GM18858 (cell line): ENCODE data around the gene ZNF559.

Experiments used
- ATAC-seq: cut with Tn5 transposase; IDR thresholded peaks from one replicate; pipeline ENCODE4 v1.9.1; 2021; ENCODE audit not compliant: unreplicated experiment

Gene ZNF559

DNA sequence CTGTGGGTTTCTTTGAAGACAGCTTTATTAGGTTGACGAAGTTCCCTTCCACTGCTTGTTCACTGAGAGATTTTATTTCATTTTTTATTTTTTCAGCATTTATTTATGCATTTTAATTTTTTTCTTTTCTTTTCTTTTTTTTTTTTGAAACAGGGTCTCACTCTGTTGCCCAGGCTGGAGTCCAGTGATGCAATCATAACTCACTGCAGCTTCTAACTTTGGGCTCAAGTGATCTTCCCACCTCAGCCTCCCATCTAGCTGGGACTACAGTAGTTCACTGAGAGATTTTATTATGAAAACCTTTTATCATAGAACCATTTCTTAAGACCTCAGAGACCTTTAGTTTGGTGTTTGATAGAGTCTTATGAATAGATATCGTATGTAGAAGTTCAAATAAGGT is 28.5 kb downstream of the ZNF559 start:
- no peak for ATAC-seq

DNA sequence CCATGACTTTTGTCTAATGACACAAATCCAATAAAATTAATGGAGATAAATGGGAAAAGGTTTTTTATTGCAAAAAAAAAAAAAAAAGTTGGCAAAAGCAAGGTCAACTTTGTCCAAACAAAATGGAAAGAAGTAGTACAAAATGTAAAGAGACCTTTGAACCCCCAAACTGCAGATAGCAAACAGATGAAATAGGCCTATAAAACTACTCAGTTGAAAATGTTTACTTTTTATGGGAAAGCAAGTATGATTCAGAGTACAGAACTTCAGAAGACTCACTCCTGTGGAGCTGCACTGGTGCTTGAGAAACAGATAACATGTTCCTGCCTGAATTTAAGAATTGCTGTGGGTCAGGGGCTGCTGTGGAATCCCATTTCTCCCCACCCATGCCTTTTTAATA is 29.0 kb downstream of the ZNF559 start:
- no peak for ATAC-seq

DNA sequence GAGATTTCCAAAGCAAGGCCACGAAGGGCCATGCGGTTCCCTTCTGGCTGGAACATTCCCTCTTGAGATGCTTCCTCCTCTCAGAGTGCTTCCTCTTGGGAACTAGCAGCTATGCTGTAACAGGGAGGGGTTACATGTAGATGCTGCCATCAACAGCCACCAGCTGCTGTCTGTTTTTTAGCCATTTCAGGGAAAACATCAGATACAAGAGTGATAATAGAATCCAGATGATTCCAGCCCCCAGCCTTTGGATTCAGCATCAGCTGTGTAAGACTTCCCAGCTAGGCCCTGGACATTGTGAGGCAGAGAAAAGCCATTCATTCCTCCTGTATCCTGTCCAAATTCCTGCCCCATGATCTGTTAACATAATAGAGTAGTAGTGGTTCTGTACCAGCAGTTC is 30.7 kb downstream of the ZNF559 start:
- no peak for ATAC-seq

DNA sequence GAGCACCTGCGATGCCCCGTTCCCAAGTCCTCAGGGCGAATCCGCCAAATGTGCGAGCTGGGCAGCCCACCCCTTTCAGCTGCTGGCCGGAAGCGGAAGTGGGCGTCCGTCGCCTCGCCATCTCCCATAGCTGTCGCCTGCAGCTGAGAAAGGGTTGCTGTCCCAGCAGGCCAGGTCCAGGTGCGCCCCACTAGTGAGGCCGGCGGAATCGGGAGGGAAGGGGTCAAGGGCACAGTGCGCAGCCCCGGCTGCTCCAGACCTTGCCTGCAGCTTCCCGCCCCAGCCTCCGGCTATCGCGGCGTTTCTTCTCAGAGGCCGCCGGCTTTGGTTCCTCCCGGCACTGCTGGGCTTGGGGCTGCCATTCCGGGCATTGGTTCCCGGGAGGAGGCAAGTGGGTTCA is 38.9 kb downstream of the ZNF559 start, which contains the start of gene ZNF177:
ZNF177 (plus strand) TSS at position 109 of the 400 bp plus-strand sequence. CDS start 15,299 bp downstream, outside the sequence.
- ATAC-seq: no peak

DNA sequence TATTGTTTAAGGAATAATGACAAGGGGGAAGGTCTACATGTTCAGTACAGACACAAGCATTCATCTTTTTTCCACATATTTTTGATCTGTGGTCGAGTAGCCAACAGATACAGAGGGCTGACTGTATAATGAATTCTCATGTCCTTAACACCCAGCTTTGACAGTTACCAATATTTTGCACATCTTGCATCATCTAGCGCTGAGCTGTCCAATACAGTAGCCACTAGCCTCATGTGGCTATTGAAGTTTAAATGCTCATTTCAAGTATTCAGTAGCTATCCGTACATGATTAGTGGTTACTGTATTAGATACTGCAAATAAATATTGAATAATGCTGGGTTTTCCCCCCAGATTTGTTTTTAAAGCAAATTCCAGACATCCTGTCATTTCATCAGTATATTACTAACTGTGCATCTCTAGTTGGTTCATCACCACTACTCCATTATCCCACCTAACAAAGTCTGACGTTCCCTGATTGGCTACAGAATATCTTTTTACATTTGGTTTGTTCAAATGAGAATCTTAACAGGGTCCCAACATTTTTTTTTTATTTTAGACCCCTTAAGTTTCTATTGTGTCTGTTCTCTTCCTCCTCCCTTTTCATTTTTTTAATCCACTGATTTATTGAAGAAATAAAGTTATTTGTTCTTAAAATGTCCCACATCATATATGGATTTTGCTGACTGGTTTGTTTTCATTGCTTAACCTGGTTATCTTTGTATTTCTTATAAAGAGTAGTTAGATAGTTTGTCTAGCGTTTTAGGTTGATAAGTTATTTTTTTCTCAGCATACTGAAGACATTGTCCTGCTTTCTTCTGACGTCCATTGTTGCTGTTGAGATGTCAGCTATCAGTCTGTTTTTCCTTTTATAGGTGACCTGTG is 47.0 kb downstream of the ZNF559 start:
- ATAC-seq: no peak

DNA sequence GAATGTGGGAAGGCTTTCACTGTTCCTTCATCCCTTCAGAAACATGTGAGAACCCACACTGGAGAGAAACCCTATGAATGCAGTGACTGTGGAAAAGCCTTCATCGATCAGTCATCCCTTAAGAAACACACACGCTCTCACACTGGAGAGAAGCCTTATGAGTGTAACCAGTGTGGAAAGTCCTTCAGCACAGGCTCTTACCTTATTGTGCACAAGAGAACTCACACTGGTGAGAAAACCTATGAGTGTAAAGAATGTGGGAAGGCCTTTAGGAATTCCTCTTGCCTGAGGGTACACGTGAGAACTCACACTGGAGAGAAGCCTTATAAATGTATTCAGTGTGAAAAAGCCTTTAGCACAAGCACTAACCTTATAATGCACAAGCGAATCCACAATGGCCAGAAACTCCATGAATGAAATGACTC is 57.4 kb downstream of the ZNF559 start:
- ATAC-seq: no peak
